Inflammatory macrophage (primary cell): ENCODE data around the gene ZNF71.
"Not testable (repeated sequence)": the region's sequence is repeated elsewhere in the genome, so short reads cannot be mapped to it uniquely, and the experiment has no call there.

Experiments
- DNase-seq, 2 donors: peaks; one replicate each; pipeline ENCODE4 v3.0.0-alpha.2; 2020 to 2022

ZNF71 gene

DNA sequence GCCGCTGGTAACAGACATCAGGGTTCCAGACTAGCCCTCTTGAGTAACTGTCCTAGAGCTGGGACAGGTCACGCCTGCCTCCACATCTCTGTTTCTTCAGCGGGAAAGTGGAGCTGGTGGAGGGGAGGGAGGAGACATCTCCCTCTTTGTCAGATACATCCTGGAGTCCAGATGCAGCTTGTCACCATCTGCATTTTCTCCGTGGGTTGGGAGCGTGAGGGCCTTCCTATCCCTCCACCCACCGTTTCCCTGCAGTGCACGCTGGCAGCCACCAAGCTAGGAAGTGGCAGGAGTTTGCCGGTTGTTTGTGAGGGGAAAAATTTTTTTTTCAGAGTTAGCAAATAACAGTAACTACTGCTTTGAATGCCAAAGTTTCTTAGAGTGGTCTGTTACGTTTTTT, 27.9 kb downstream of the ZNF71 start:
- no peak for DNase-seq

DNA sequence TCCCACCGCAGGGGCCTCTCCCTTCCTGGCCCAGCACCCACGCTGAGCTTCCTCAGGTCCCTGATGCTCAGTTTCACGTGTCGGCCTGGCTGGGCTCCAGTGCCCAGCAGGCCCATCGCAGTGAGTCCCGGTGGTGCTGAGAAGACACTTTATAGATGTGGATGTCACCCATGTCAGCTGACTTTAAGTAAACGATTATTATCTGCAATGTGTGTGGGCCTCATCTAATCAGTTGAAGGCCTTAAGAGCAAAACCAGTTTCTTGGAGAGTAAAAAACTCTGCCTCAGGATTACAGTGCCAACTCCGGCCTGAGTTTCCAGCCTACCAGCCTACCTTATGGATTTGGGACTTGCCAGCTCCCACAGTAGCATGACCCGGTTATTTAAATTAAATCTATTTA, 30.6 kb downstream of the ZNF71 start:
- no peak for DNase-seq

DNA sequence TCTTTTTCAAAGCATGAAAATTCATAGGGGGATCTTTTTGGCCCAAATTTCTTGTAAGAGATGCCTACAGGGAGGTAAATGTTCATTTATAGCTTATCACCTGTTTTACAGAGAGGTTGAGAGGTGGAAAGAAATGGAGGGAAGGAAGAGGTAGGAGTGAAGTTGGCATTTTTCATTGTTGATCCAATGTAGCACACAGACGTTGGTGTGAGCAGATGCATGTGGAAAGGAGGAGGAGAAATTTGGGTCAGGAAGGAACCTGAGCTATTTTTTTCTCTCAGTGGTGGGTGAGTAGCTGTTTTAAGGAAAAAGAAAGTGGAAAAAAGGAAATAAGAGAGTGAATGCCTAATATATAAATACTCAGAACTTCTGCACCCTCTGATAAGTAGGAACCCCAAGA, 37.9 kb downstream of the ZNF71 start:
- no peak for DNase-seq

DNA sequence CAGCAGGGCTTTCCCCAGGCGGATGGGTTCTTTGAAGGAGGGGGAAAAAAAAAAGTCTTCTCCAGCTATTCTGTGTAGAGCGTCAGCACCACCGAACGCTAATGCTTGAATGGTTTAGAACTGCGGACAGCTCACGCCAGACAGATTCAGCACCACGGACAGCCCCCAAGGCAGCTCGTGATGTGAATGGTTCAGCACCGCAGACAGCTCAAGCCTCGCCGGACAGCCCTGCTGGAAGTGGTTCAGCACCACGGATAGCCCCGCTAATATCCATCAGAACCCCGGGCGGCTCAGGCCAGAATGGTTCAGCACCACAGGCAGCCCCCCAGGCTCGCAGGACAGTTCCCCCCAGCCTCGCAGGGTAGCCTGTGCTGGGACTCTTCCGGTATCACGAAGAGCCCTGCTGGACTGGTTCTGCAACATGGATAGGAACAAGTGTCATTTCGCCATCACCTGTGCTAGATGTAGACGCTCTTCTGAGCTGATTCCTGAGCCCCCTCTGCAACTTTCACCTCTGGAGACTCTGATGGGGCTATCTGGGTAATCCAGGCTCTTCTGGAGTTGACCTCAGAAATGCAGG, 43.0 kb downstream of the ZNF71 start:
- DNase-seq, result peak; percentile 28 to 67

DNA sequence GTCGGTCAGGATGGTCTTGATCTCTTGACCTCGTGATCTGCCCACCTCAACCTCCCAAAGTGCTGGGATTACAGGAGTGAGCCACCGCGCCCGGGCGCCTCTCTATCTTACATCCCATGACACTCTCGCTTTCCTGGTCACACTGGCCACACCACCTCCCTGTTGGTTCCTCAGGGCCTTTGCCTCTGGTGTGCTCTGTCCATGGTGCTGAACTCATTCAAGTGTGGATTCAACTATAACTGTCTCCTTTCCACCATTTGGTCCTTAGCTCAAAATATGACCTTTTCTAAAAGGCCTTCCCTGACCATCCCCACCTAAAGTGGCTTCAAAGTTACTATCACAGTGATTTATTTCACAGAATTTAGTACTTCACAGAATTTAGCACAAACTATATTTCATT, 44.1 kb downstream of the ZNF71 start:
- DNase-seq, result peak in 1 of 2 donors; percentile 2

DNA sequence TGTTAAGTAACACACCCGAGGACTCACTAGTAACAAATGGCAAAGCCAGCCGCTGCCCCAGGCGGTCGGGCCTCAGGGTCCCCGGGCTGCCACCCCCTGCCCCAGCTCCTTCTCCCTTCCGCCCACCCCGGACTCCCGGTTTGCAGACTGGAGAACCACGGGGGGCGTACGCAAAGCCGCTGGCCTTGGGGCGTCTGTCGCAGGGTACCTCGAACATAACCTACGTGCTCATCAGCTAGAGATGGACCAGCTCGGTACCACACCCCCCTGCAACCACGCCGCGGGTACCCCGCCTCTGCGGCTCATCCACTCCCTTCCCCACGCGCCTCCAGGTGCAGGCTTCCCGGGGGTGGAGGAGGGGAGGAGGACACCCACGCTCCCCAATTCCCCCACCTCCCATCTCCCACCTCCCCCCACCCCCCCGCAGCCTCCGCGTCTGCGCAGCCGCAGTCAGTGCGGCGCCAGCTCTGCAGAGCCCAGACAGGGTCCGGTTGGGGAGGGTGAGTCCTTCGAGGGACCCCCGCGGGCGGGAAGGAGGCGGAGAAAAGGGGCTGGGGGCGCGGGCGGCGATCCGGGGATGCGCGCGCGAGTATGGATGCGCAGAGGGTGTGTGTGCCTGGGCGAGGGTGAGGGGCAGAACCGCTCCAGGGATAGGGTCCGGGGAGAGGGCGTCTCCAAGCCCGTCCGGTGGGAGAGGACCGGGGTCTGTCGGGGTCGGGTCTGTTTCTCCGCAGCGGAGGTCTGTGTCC, 47.8 kb downstream of the ZNF71 start, which contains the start of gene SMIM17:
Gene SMIM17 (plus strand): TSS at position 449 of the 749 bp plus-strand sequence. CDS start 2,509 bp downstream, outside the sequence.
- DNase-seq, result no peak

DNA sequence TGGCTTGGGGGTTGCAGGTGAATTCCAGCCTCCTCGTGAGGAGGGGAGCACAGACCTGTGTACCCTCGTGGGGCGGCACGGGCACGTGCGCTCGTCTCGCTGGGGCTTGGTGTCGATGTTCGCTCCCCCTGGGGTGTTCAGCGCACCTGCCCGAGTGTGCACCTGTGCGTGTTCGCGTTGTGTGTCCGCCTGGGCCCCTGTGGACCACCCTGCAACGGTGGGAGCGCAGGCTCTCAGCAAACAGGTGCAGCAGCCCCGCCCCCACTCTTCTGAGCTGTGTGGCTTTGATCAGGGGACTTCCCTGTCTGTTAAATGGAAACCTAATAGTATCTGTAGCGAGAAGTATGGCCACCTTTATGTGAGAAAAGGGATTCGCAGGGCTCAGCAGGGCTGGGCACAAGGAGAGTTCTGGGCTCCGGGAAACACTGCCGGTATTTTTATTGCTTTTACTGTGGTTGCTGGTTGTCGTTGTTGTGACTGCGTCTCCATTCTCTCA, 48.4 kb downstream of the ZNF71 start:
- DNase-seq, result no peak

DNA sequence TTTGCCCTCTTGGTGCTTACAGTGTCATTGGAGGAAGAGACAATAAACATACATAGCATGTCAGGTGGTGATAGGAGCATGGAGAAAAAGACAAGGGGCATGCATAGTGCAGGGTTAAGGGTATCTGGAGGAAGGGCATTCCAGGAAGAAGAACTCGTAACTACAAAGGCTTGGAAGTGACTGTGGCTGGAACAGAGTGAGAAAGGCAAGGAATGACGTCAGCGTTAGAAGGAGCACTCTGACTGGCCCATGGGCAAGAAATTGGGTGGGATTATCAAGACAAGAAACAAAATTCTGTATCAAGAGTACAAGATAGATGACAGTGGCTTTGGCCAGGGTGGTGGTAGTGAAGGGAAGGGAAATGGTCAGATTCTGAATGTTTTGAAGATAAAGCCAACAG, 59.0 kb downstream of the ZNF71 start:
- no peak for DNase-seq

DNA sequence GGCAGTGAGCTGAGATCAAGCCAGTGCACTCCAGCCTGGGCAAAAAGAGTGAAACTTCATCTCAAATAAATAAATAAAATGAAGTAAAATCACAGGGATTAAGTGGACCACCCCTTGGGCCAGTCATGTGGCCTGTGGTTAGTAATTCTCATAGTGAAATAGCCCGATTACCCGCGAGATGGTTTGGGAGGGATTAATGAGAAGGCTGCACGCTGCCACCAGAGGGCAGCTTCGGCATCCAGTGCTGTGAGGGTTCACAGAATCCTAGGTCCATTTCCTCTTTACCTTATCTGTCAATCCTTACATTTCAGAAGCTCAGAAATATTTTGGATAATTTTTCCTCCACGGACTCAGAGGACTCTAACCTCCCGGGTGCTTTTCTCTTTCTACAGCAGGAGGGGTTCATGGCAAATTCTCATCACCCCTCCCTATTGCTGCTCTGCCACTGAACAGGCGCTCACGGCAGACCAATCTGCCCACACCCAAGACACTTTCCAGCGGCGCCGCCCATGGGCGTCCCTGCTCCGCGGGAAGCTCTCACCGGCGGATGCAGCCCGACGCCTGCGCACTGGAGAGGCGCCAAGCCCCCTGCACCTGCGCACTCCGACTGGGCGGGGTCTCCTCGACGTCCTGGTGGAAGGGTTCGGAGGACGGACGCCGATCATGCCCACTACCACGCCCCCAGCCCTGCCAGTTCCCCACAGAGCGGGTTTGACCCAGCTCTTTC, 65.4 kb downstream of the ZNF71 start:
- peak in 1 of 2 donors; percentile 2 for DNase-seq

DNA sequence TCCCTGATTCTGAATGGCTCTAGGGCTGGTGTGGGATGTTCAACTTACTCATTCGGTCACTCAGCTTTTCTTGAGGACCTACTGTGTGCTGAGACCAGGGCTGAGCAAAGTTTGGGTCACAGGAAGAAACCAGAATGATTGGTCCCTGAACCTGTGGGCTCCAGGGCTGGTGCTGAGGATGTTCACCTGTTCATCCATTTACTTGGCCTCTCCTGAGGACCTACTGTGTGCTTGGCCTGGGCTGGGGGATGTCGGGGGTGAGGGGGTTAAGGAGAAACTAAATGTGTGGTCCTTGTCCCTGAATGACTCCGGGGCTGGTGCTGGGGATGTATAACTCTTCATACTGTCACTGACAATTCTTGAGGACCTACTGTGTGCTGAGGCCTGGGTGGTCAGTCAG, 66.1 kb downstream of the ZNF71 start:
- no peak for DNase-seq

DNA sequence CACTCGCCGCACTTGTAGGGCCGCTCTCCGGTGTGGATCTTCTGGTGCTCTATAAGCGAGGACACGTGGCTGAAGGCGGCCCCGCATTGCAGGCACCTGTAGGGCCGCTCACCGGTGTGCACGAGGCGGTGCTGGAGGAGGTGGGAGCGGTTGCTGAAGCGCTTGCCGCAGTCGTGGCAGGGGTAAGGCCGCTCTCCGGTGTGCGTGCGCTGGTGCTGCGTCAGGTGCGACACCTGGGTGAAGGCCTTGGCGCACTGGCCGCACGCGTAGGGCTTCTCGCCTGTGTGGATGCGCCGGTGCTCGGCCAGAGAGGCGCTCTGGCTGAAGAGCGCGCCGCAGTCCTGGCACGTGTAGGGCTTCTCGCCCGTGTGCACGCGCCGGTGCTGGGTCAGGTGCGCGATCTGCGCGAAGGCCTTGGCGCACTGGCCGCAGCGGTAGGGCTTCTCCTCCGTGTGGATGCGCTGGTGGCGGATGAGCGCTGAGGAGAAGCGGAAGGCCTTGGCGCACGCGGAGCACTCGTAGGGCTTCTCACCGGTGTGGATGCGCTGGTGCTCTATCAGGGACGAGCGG, 68.9 kb downstream of the ZNF71 start:
- no peak for DNase-seq

DNA sequence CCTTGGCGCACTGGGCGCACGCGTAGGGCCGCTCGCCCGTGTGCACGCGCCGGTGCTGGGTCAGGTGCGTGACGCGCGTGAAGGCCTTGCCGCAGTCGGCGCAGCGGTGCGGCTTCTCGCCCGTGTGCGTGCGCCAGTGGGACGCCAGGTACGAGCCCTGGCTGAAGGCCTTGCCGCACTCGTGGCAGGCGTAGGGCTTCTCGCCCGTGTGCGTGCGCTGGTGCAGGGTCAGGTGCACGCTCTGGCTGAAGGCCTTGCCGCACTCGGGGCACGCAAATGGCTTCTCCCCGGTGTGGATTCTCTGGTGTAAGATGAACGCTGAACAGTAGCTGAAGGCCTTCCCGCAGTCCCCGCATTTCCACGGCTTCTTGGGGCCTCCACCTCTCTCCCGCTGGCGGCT, 69.4 kb downstream of the ZNF71 start:
- DNase-seq, result no peak

DNA sequence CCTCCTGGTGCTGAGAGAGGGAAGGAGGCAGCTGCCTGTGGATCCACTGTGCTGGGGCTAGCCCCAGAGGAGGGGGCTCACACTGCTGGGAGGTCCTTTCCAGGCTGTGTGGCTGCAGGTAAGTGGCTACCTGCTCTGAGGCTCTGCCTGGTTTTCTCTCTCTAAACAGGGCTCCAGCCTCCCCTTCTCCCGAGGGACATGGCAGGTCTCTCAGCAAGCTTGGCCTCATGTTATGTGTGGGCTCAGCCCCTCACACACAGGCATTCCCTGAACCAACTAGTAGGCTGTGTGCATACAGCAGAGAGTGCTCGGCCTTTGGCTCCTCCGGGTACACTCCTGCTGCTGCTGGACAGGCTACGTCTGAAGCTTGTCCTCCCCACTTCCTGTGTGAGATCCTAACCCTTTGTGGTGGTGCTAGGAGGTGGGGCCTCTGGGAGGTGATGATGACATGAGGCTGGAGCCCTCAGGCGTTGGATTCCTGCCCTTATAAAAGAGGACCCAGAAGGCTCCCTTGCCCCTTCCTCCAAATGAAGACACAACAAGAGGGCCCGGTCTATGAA, 72.3 kb downstream of the ZNF71 start:
- DNase-seq, result no peak

DNA sequence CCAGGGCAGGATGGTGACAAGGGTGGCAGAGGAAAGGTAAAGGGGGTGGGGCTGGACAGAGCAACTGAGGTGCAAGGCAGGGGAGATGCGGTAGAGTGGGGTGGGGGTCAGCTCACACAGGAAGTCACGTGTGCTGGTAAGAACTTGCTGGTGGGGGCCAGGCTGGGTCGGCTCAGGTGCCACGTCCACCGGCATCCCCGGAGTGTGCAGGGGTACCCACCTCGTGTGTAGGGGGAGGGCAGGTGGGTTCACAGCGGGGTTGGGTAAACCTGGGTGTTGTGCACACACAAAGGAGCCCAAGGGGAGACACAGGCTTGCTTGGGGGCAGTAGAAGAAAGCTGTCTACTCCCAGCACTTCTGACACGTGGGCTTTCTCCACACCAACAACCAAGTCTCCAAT, 73.6 kb downstream of the ZNF71 start:
- no peak for DNase-seq

DNA sequence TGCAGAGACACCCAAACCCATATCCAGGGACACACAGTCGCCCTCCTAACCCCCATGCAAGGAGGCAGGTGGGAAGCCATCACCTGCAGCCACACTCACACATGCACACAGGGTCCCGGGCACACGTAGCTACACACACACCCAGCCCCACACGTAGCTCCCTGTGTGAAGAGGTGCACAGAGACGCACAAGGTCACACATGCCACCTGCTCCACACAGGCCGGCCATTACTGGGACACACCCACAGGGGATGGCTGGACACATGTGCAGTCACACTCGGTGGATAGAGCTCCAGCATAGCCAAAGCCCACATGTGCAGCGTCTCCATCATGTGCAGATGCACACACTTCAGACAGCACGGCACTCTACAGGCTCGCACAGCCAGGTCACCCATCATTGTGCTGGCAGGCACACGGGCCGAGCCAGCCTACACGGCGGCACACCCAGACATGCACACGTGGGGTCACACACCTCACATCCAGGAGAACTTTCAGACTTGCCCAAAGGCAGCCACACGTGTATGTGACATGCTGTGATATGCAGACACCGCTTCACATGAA, 75.4 kb downstream of the ZNF71 start:
- no peak for DNase-seq

DNA sequence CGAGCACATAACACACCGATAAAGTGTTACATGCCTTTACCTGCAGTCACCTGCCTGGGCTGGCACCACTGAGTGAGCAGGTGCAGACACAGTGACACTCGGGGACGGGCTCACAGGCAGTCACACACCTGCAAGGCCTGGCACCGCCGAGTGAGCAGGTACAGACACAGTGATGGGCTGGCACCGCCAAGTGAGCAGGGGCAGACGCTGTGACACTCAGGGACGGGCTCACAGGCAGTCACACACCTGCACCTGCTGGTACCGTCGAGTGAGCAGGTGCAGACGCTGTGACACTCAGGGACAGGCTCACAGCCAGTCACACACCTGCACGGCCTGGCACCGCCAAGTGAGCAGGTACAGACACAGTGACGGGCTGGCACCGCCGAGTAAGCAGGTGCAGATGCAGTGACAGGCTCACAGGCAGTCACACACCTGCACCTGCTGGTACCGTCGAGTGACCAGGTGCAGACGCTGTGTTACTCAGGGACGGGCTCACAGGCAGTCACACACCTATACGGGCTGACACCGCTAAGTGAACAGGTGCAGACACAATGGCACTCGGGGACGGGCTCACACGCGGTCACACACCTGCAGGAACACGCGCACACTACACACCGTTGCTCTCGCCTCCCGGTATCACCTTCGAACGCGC, 76.0 kb downstream of the ZNF71 start:
- no peak for DNase-seq

DNA sequence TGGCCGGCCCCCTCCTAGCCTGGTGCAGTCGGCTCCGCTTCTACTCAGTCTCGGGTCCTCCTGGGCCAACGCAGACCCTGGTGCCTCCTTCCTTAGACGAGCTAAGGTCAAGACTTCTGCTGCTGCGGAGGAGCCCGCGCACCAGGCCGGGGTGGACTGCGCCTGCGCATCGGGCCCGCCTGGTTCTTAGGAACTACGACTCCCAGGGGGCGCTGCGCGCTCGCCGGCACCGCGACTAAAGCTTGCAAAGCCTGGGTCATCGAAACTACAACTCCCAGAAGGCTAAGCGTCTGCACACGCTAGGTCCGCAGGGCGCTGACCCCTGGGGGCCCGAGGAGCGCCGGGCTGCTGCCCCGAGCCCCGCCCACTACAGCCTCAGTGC, 76.5 kb downstream of the ZNF71 start, which contains the start of gene ZNF835:
Gene ZNF835 (minus strand): TSS at position 145 of the 382 bp plus-strand sequence. CDS start 6,559 bp downstream, outside the sequence.
- peak; percentile 86 to 93 for DNase-seq

DNA sequence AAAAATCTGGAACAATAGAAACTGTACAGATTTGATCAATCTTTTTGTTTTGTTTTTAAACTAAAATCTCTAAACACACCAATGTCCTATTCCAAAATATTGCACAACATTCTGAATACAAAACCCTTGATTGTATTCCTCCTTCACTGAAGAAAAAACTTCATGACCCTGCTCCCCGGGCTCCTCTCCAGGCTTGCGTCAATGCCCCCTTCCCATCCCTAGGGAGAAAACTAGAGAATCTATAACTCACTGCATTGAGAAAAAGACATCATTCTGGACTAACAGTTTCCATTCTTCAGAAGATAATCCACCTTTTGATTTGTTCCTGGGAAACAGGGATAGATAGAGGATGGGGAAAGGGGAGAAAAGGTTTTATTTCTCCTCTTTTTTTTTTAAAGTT, 77.5 kb downstream of the ZNF71 start:
- not testable (repeated sequence) for DNase-seq
